GM12801 (cell line): Measurements from ENCODE around the gene ARHGAP28.

Experiments
- TF ChIP-seq, protein P1 (sequence below): IDR thresholded peaks from one replicate; pipeline ENCODE4 v1.5.1; 2011; ENCODE audit warnings: control low read depth; ENCODE audit not compliant: insufficient read length; ENCODE audit errors: extremely low read depth

The ARHGAP28 gene

GRCh38 chr18:6850396-6850795 is 120.9 kb downstream of the ARHGAP28 start:
- TF ChIP-seq, protein P1, sequence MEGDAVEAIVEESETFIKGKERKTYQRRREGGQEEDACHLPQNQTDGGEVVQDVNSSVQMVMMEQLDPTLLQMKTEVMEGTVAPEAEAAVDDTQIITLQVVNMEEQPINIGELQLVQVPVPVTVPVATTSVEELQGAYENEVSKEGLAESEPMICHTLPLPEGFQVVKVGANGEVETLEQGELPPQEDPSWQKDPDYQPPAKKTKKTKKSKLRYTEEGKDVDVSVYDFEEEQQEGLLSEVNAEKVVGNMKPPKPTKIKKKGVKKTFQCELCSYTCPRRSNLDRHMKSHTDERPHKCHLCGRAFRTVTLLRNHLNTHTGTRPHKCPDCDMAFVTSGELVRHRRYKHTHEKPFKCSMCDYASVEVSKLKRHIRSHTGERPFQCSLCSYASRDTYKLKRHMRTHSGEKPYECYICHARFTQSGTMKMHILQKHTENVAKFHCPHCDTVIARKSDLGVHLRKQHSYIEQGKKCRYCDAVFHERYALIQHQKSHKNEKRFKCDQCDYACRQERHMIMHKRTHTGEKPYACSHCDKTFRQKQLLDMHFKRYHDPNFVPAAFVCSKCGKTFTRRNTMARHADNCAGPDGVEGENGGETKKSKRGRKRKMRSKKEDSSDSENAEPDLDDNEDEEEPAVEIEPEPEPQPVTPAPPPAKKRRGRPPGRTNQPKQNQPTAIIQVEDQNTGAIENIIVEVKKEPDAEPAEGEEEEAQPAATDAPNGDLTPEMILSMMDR: no peak

DNA sequence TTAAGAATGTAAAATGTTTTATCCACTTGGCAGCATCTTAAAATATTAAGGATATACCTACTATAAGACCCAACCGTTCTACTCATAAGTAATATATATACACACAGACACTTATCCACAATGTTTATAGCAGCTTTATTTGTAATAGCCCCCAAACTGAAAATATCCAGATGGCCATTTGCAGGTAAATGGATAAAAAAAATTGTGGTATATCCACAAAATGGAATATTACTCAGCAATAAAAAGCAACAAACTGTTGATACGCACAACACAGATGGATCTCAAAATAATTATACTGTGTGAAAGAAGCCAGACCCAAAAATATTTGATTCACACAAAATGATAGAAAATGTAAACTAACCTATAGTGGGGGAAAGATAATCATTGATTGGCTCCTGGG is 122.0 kb downstream of the ARHGAP28 start:
- TF ChIP-seq, protein P1: no peak

GRCh38 chr18:6854811-6855210 is 125.3 kb downstream of the ARHGAP28 start:
- TF ChIP-seq, protein P1: no peak

DNA sequence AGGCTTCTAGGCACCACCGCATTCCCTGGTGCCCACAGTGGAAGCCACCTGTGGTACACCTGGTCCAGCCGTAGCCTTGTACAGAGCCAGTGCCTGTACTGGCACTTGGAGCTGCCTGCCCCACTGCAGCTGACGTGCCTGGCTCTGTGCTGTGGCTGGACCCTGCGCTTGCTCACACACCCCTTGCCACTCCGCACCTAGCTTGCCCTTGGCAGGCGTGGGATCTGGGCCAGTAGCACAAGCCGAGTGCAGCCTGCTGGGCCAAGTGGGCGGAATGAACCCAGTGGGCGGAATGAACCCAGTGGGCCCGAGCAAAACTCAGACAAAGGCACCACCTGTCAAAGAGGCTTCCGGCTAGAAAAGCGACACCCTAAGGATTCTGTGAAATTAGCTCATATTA is 126.3 kb downstream of the ARHGAP28 start:
- TF ChIP-seq, protein P1: no peak

DNA sequence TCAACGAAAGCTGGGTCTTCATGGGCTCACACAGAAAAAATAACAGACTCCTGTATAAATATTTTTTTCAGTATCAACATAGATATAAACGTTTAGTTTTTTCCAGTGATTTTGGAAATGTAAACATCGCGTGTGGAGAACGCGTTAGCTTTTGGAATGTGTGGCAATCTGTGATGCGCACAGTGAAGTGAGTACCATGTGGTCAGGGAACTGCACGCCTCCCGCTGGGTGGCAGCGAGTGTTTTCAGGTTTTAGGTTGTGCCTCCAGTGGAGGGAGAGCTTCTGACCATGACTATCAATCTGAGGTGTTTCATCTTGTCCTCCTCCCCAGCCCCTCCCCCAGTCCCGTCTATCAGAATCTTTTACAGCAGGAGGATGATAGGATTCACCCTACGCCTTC is 127.8 kb downstream of the ARHGAP28 start:
- TF ChIP-seq, protein P1: no peak

DNA sequence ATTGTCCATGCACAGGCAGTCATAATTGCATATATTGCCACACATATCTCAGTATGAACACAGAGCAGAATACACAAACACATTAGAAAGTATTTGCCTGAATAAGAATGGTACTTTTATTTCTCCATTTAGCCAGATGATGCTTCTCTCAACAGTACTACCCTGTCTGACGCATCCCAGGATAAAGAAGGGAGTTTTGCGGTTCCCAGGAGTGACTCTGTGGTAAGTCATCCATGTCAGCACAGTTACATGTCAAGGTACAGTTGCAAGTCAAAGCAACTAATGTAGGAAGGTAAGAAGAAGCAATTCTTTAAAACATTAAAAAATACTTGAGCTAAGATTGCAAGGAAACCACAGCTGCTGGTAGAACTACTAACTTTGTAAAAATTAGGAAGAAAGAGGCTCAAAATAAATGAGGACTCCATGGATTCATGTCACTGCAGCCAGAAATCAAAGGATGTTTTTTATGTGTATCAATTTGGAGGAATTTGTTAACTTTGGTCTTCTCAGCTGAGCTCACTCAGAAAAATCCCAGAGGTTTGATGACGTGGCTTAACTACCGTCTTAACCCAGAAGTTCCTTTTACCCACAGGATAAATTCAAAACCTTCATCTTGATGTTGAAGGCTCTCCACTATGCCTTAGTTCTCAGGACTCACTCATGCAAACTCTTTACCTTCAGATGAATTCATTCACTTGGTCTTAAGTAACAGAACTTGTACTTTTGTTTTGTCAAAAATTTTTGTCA is 130.3 kb downstream of the ARHGAP28 start:
- TF ChIP-seq, protein P1: no peak

- TF ChIP-seq, protein P1: no peak
Observed at GRCh38 chr18:6860804-6861448, 131.4 kb downstream of the ARHGAP28 start.
